ENCODE results near the gene CCDC92. TPM values are rescaled to one million over a fixed set of nuclear protein-coding genes. Genes with fewer than 3 reads are reported as not detected.
A peak's percentile ranks its signal among the peaks of the same experiment; 100 is the strongest.

CCDC92 gene
- total and polyA plus RNA-seq, 2 of the 8 experiments (the other 6 are each of a cell fraction or from before 2014, with no cell fraction given) = 0.43 to 0.51 TPM

- Histone ChIP-seq H3K4me1 (replicated peaks in 1 of 4; ENCODE audit: control insufficient read depth in 3 of 4, insufficient read depth in 4 of 4, low read length in 3 of 4) (peaks cover 0 to 8% (median 0%) of the 10 kb centered on the region in 4 experiments; a peak in 2 of 7 replicates), H3K14ac (ENCODE audit: insufficient read length) (no peak overlapping the region), H3K9me3 (ENCODE audit: insufficient read depth in 2 of 2, low read depth in 1 of 2, low read length in 1 of 2) (no peaks in the 10 kb centered on the region), H4K91ac (replicated peaks; ENCODE audit: insufficient read length, low read length) (no peak overlapping the region), H2BK120ac (replicated peaks; ENCODE audit: low read depth, low read length) (no peak overlapping the region), H3K27me3 (replicated peaks in 1 of 4; ENCODE audit: control insufficient read depth in 3 of 4, extremely low read depth in 1 of 4, insufficient read depth in 3 of 4, low read length in 3 of 4) (0 out of 7 replicates have a peak, but pooled peaks cover 0 to 3% (median 0%) of the 10 kb centered on the region in 4 experiments), H3K36me3 (ENCODE audit: control insufficient read depth in 2 of 4, insufficient read depth in 4 of 4, low read length in 3 of 4) (no peaks in the 10 kb centered on the region), H4K20me1 (replicated peaks in 1 of 2; ENCODE audit: control insufficient read depth in 1 of 2, insufficient read depth in 2 of 2, low read length in 2 of 2) (no peaks in the 10 kb centered on the region), H3K56ac (replicated peaks; ENCODE audit: insufficient read length, low read depth, low read length) (no peak overlapping the region), H3K23me2 (ENCODE audit: low read depth, low read length) (no peaks in the 10 kb centered on the region), H3K79me1 (ENCODE audit: low read depth, low read length) (no peaks in the 10 kb centered on the region), H3K27ac (ENCODE audit: low read depth, low read length) (no peak overlapping the region), H2AK5ac (ENCODE audit: low read depth, low read length) (0 out of 2 replicates have a peak overlapping the region, but pooled peaks have one; percentile 31), H4K5ac (ENCODE audit: insufficient read length, low read depth, low read length) (no peak overlapping the region), H4K8ac (ENCODE audit: extremely low read depth, insufficient read depth, low read length) (peak overlapping the region; percentile 44; the same call in 1 of the 2 replicates), H2BK15ac (ENCODE audit: low read length) (no peak overlapping the region), H2AFZ (ENCODE audit: low read length) (no peak overlapping the region), H3K9ac (replicated peaks in 1 of 4; ENCODE audit: extremely low read depth in 1 of 4, low read depth in 3 of 4, low read length in 3 of 4) (no peak overlapping the region), H3K4me3 (ENCODE audit: extremely low read depth in 1 of 4, insufficient read depth in 2 of 4, low read depth in 3 of 4, low read length in 4 of 4) (no peak overlapping the region), H3K79me2 (ENCODE audit: control insufficient read depth in 1 of 2, insufficient read depth in 2 of 2, low read length in 2 of 2) (no peaks in the 10 kb centered on the region), H3K4ac (replicated peaks; ENCODE audit: insufficient read length, low read depth, low read length) (no peak overlapping the region), H3K23ac (ENCODE audit: insufficient read length) (no peak overlapping the region), H3K4me2 (ENCODE audit: insufficient read depth in 1 of 2, low read depth in 2 of 2, low read length in 2 of 2) (no peak overlapping the region), H3K18ac (ENCODE audit: extremely low read depth, low read length) (no peak overlapping the region), H2BK12ac (ENCODE audit: low read depth, low read length) (no peak overlapping the region), H2BK20ac (ENCODE audit: low read length) (no peak overlapping the region), H2BK5ac (ENCODE audit: low read depth, low read length) (no peak overlapping the region)
- WGBS, 2 experiments (ENCODE audit: extremely low coverage in 1 of 2, insufficient coverage in 1 of 2, insufficient read length in 1 of 2, insufficient replicate concordance in 2 of 2, low coverage in 1 of 2, low lambda C conversion rate in 2 of 2, missing lambda C conversion rate in 1 of 2) = 82% methylated on average over 19 of the region's 19 CpGs; no CpG with 5 or more reads in 1 of the 2 experiments
- no peak for DNase-seq (ENCODE audit: low read depth in 1 of 2, low spot score in 2 of 2)
- POLR2A ChIA-PET (ENCODE audit: partially characterized antibody) = interaction anchor here (1.6 kb wide), 1 partner anchor 38 kb away, joined by 3 read pairs; no protein-coding TSS in a partner anchor
- CTCF ChIA-PET (ENCODE audit: partially characterized antibody) = interaction anchor here (1.1 to 3.4 kb wide), 5 partner anchors 9 to 127 kb away, joined by 3 to 16 read pairs (median 4); no protein-coding TSS in a partner anchor
- FAIRE-seq = no peak
- TF ChIP-seq CTBP2 (IDR thresholded peaks at IDR 0.05; ENCODE audit: borderline replicate concordance, insufficient read depth, insufficient read length, low read length) = no peak
- no peak for TF ChIP-seq CREB1 (IDR thresholded peaks at IDR 0.05)
- TF ChIP-seq BCL11A (IDR thresholded peaks at IDR 0.05; ENCODE audit: low read depth in 2 of 2, low read length in 2 of 2) = no peak
- TF ChIP-seq SP2 (IDR thresholded peaks at IDR 0.05; ENCODE audit: low read length) = no peak
- no peak for TF ChIP-seq GTF2F1 (IDR thresholded peaks at IDR 0.05; ENCODE audit: borderline replicate concordance, low read depth, low read length)
- no peak for TF ChIP-seq ZNF274 (IDR thresholded peaks at IDR 0.05; ENCODE audit: borderline replicate concordance, extremely low read depth, low read length)
- TF ChIP-seq PHF8 (conservative IDR thresholded peaks at IDR 0.05; ENCODE audit: low read depth, low read length) = no peak
- no peak for TF ChIP-seq ASH2L (IDR thresholded peaks at IDR 0.05; ENCODE audit: low read length)
- no peak for TF ChIP-seq BRCA1 (IDR thresholded peaks at IDR 0.05; ENCODE audit: low read depth, low read length)
- no peak for TF ChIP-seq SUZ12 (IDR thresholded peaks at IDR 0.05; ENCODE audit: low read length)
- TF ChIP-seq KDM5A (IDR thresholded peaks at IDR 0.05; ENCODE audit: low read length) = no peak
- TF ChIP-seq EZH2 (IDR thresholded peaks at IDR 0.05; ENCODE audit: low read depth, low read length, severe bottlenecking) = no peak
- TF ChIP-seq RXRA (IDR thresholded peaks at IDR 0.05; ENCODE audit: insufficient read depth, low read depth, low read length) = no peak
- TF ChIP-seq CHD1 (IDR thresholded peaks at IDR 0.05; ENCODE audit: low read depth, low read length) = no peak
Measured at GRCh38 chr12:123917337-123917850, 55.2 kb downstream of the CCDC92 start.
